Smooth muscle cell (in vitro differentiated cells): ENCODE results near the gene RAB15. TPM values are rescaled to one million over a fixed set of nuclear protein-coding genes. Genes with fewer than 3 reads are reported as not detected.
"Not testable (repeated sequence)": the region's sequence is repeated elsewhere in the genome, so short reads cannot be mapped to it uniquely, and the experiment has no call there.

ENCODE experiments used
- DNase-seq: peaks from one replicate; lab custom pipeline; 2025; ENCODE audit not compliant: unreplicated experiment; lab: John Stamatoyannopoulos, UW
- H2AFZ ChIP-seq: fragments of 200-600 bp; sonication (generic); 2 replicates; pipeline ENCODE4 v1.6.0; 2016; ENCODE audit warnings: antibody characterized with exemption, low read depth, mild to moderate bottlenecking
- H3F3A ChIP-seq: fragments of 200-600 bp; sonication (generic); 2 replicates; pipeline ENCODE4 v1.6.0; 2017; ENCODE audit warnings: antibody characterized with exemption, low read depth
- H3K27ac ChIP-seq: fragments of 200-600 bp; sonication (generic); 2 replicates; pipeline ENCODE4 v1.5.1; 2016; ENCODE audit warnings: low read depth, mild to moderate bottlenecking
- H3K27me3 ChIP-seq: fragments of 200-600 bp; sonication (generic); 2 replicates; pipeline ENCODE4 v1.6.1; 2016; ENCODE audit warnings: low read depth, mild to moderate bottlenecking
- H3K36me3 ChIP-seq: fragments of 200-600 bp; sonication (generic); 2 replicates; pipeline ENCODE4 v1.5.1; 2016; ENCODE audit warnings: low read depth
- H3K4me1 ChIP-seq: fragments of 200-600 bp; sonication (generic); 2 replicates; pipeline ENCODE4 v1.5.1; 2016; ENCODE audit warnings: low read depth
- H3K4me2 ChIP-seq: fragments of 200-600 bp; sonication (generic); 2 replicates; pipeline ENCODE4 v1.6.0; 2016; ENCODE audit warnings: mild to moderate bottlenecking
- H3K4me3 ChIP-seq: fragments of 200-600 bp; sonication (generic); 2 replicates; pipeline ENCODE4 v1.5.1; 2016; ENCODE audit warnings: mild to moderate bottlenecking
- H3K79me2 ChIP-seq: fragments of 200-600 bp; sonication (generic); 2 replicates; pipeline ENCODE4 v1.6.0; 2016; ENCODE audit warnings: low read depth, mild to moderate bottlenecking
- H3K9ac ChIP-seq: fragments of 200-600 bp; sonication (generic); 2 replicates; pipeline ENCODE4 v1.6.0; 2016; ENCODE audit warnings: low read depth
- H3K9me3 ChIP-seq: fragments of 200-600 bp; sonication (generic); replicated peaks from 2 replicates; pipeline ENCODE4 v1.5.1; 2016; ENCODE audit warnings: low read depth
- H4K20me1 ChIP-seq: fragments of 200-600 bp; sonication (generic); 2 replicates; pipeline ENCODE4 v1.6.0; 2016; ENCODE audit warnings: low read depth
- CTCF ChIP-seq: fragments of 200-600 bp; sonication (generic); IDR thresholded peaks from 2 replicates; pipeline ENCODE4 v1.5.1; 2017; ENCODE audit warnings: borderline replicate concordance, mild to moderate bottlenecking, antibody characterized with exemption; ENCODE audit not compliant: insufficient read depth, poor library complexity, severe bottlenecking
- WGBS: methylation state at CpG from one replicate; pipeline ENCODE4 v1.1.7; 2016; ENCODE audit warnings: low lambda C conversion rate; 5-methylcytosine and 5-hydroxymethylcytosine counted together
- polyA plus RNA-seq: library from polyadenylated mRNA; unstranded; fragments of >200 nt; fragmentation: Nextera tagmentation; extraction: Ambion mirVana; gene quantifications from 2 replicates; pipeline ENCODE4 v1.2.1, GENCODE V29; 2016
- total RNA-seq: library from RNA; depleted of rRNA; stranded (reverse); fragments of >200 nt; gene quantifications from 2 replicates; pipeline ENCODE4 v1.2.3, GENCODE V29; 2014

The RAB15 gene
- total and polyA plus RNA-seq, 2 experiments from 2014 or later = 7.1 to 7.7 TPM

- peak overlapping the region; percentile 98 for H3K9ac ChIP-seq
- peaks cover 5% of the 10 kb centered on the region for H4K20me1 ChIP-seq
- 27% methylated on average over 4 of the region's 4 CpGs for WGBS
- peaks cover 36% of the 10 kb centered on the region for H3K79me2 ChIP-seq
- no peak for DNase-seq
- H3K27me3 ChIP-seq = no peaks in the 10 kb centered on the region
- peaks cover 4% of the 10 kb centered on the region for H3F3A ChIP-seq
- TF ChIP-seq CTCF = no peak
- no peak overlapping the region for H2AFZ ChIP-seq
- no peaks in the 10 kb centered on the region for H3K9me3 ChIP-seq
- H3K27ac ChIP-seq = peak overlapping the region; percentile 93
- peaks cover 10% of the 10 kb centered on the region for H3K4me1 ChIP-seq
- peak overlapping the region; percentile 95 for H3K4me2 ChIP-seq
- no peaks in the 10 kb centered on the region for H3K36me3 ChIP-seq
- peak overlapping the region; percentile 75 for H3K4me3 ChIP-seq
Measured at GRCh38 chr14:64915029-64915424, 57.1 kb downstream of the RAB15 start.

- Histone ChIP-seq H3K27ac (peak within 1 kb of the TSS; percentile 93), H3K9ac (peak within 1 kb of the TSS; percentile 98), H3K27me3 (no peaks in the 10 kb centered on the region), H3F3A (peaks cover 4% of the 10 kb centered on the region), H3K4me1 (peaks cover 10% of the 10 kb centered on the region), H4K20me1 (peaks cover 1% of the 10 kb centered on the region), H3K79me2 (peaks cover 35% of the 10 kb centered on the region), H2AFZ (peak within 1 kb of the TSS; percentile 75), H3K36me3 (no peaks in the 10 kb centered on the region), H3K4me2 (peak within 1 kb of the TSS; percentile 95), H3K4me3 (peak within 1 kb of the TSS; percentile 75), H3K9me3 (no peaks in the 10 kb centered on the region)
- peak; percentile 85 for DNase-seq
- WGBS = under 1% methylated on average over 38 of the region's 49 CpGs
- TF ChIP-seq CTCF = no peak
Measured at GRCh38 chr14:64914237-64915028, 57.7 kb downstream of the RAB15 start, which contains the start of gene CHURC1. TSS of gene CHURC1 (plus strand) at chr14:64914455. CDS start at chr14:64914496, 41 bp downstream.

GRCh38 chr14:64913477-64913876, 58.7 kb downstream of the RAB15 start:
- Histone ChIP-seq H3K79me2 (peaks cover 35% of the 10 kb centered on the region), H3K9ac (peak overlapping the region; percentile 98), H3K4me2 (peak overlapping the region; percentile 80), H3K4me3 (peak overlapping the region; percentile 75), H3K4me1 (peaks cover 10% of the 10 kb centered on the region)
- not testable (repeated sequence) for H3F3A ChIP-seq, H4K20me1 ChIP-seq, DNase-seq, H3K9me3 ChIP-seq, H3K27me3 ChIP-seq, H3K36me3 ChIP-seq, H3K27ac ChIP-seq, H2AFZ ChIP-seq
- 68% methylated on average over 5 of the region's 5 CpGs for WGBS

- WGBS = 0% methylated on average over 1 of the region's 1 CpG
- peaks cover 6% of the 10 kb centered on the region for H3K4me1 ChIP-seq
- H2AFZ ChIP-seq = peak overlapping the region; percentile 46
- no peak overlapping the region for H3K4me3 ChIP-seq
- H3F3A ChIP-seq = peaks cover 4% of the 10 kb centered on the region
- H3K9ac ChIP-seq = no peak overlapping the region
- H3K27me3 ChIP-seq = no peaks in the 10 kb centered on the region
- H3K27ac ChIP-seq = no peak overlapping the region
- no peak overlapping the region for H3K4me2 ChIP-seq
- H3K79me2 ChIP-seq = peaks cover 27% of the 10 kb centered on the region
- no peaks in the 10 kb centered on the region for H4K20me1 ChIP-seq
- no peak for DNase-seq
- no peaks in the 10 kb centered on the region for H3K36me3 ChIP-seq
- no peaks in the 10 kb centered on the region for H3K9me3 ChIP-seq
- no peak for TF ChIP-seq CTCF
Measured at GRCh38 chr14:64912261-64912660, 59.9 kb downstream of the RAB15 start.
